Vagina (tissue), 2 donors: ENCODE data around the gene RGR.

ENCODE experiments used
- CTCF ChIP-seq, 3 experiments: fragments of 450-650 bp in 2 of 3; fragments of 200-600 bp in 1 of 3; sonication (generic) in 1 of 3; IDR thresholded peaks; one replicate each; pipeline ENCODE4 v1.5.1; 2017 to 2019; ENCODE audit warnings: antibody characterized with exemption in 3 of 3, mild to moderate bottlenecking in 2 of 3, moderate library complexity in 2 of 3
- POLR2A ChIP-seq, 2 donors: fragments of 450-650 bp; IDR thresholded peaks; one replicate each; pipeline ENCODE4 v1.6.1; 2017; ENCODE audit warnings: antibody characterized with exemption in 2 of 2, mild to moderate bottlenecking in 2 of 2, moderate library complexity in 2 of 2
- POLR2AphosphoS5 ChIP-seq, 2 donors: sonication (generic); formaldehyde crosslinking; IDR thresholded peaks; one replicate each; pipeline ENCODE4 v1.9.0; 2017; ENCODE audit warnings: antibody characterized with exemption in 2 of 2, mild to moderate bottlenecking in 2 of 2, low read depth in 1 of 2; ENCODE audit not compliant: insufficient read depth in 1 of 2

- TF ChIP-seq CTCF (IDR thresholded peaks at IDR 0.05), result no peak
- no peak for TF ChIP-seq POLR2AphosphoS5 (IDR thresholded peaks at IDR 0.05; ENCODE audit: insufficient read depth in 1 of 2, low read depth in 1 of 2)
- TF ChIP-seq POLR2A (IDR thresholded peaks at IDR 0.05), result no peak
Observed at GRCh38 chr10:84196941-84197340, 47.9 kb upstream of the RGR start.
